Measurements from ENCODE around the gene CLSTN2. TPM values are rescaled to one million over a fixed set of nuclear protein-coding genes. Genes with fewer than 3 reads are reported as not detected.

Gene CLSTN2
- total and polyA plus RNA-seq, 2 of the 4 experiments (the other 2 are of a cell fraction), result under 0.01 to 0.07 TPM

DNA sequence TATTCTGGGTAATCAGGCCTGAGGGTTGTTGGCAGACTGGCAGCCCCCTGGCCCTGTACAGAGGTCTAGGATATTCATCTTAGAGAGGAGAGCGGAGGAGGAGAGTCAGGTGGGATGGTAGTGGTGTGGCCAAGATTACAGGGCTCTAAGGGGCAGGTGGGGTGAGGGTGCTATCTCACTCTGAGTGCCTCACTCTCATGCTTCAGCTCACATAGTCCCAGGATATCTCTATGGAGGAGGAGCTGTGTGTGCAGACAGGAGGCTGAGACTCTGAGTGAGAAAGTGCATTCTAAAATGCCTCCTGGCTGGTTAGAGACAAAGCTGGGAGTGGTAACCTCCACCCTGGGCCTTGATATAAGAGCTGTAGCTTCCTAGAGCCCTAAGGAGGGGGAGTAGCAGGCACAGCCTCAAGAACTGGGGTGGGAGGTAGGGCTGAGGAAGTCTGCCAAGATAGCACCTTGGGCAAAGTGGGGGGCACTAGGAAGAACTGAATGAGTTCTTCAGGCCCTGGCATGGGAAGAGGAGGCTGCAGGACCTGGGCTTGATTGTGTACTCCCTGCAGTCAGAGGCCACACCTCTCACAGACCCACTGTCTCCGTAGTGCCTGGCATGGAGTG is 39.9 kb downstream of the CLSTN2 start:
- Histone ChIP-seq H3K4me2 (ENCODE audit: low read depth, low read length) (no peak overlapping the region), H2BK120ac (ENCODE audit: low read depth, low read length) (no peak overlapping the region), H4K20me1 (ENCODE audit: insufficient read depth, low read length) (no peaks in the 10 kb centered on the region), H4K5ac (ENCODE audit: low read depth, low read length) (no peak overlapping the region), H3K9ac (ENCODE audit: low read depth, low read length) (no peak overlapping the region), H3K79me1 (ENCODE audit: low read depth in 1 of 2, low read length in 2 of 2) (no peaks in the 10 kb centered on the region), H3K14ac (replicated peaks; ENCODE audit: low read depth, low read length) (no peak overlapping the region), H3K27ac (ENCODE audit: insufficient read depth, low read length) (no peak overlapping the region), H3K4me1 (ENCODE audit: control insufficient read depth, insufficient read depth, low read length) (no peaks in the 10 kb centered on the region), H3K18ac (ENCODE audit: low read depth, low read length) (no peak overlapping the region), H2AK5ac (ENCODE audit: low read depth, low read length) (no peak overlapping the region), H2AFZ (replicated peaks; ENCODE audit: low read length, poor library complexity) (no peak overlapping the region), H3K4me3 (ENCODE audit: insufficient read depth, low read depth, low read length) (no peak overlapping the region), H3K36me3 (ENCODE audit: control insufficient read depth, insufficient read depth, low read length) (no peaks in the 10 kb centered on the region), H3K56ac (ENCODE audit: extremely low read depth, insufficient read depth, low read length) (no peak overlapping the region), H2BK5ac (ENCODE audit: low read depth, low read length, poor library complexity, severe bottlenecking) (no peak overlapping the region), H3K23ac (ENCODE audit: low read depth, low read length) (no peak overlapping the region), H2BK20ac (ENCODE audit: low read depth, low read length) (no peak overlapping the region), H4K8ac (ENCODE audit: low read depth in 2 of 2, low read length in 2 of 2) (no peak overlapping the region), H3K9me1 (ENCODE audit: insufficient read depth, low read length) (no peaks in the 10 kb centered on the region), H3K27me3 (ENCODE audit: control insufficient read depth, insufficient read depth, low read length) (no peaks in the 10 kb centered on the region), H2AK9ac (replicated peaks; ENCODE audit: low read depth, low read length, poor library complexity) (no peak overlapping the region), H3K9me3 (ENCODE audit: control insufficient read depth, insufficient read depth, low read length) (no peaks in the 10 kb centered on the region), H4K91ac (ENCODE audit: insufficient read depth, low read depth, low read length) (no peak overlapping the region), H2BK15ac (ENCODE audit: low read depth, low read length) (no peak overlapping the region), H3K4ac (ENCODE audit: low read depth, low read length) (no peak overlapping the region)
- ATAC-seq (ENCODE audit: low read depth) (no peak), DNase-seq (no peak)
- WGBS, 2 experiments (ENCODE audit: extremely low coverage in 2 of 2, insufficient read length in 1 of 2), result no CpG with 5 or more reads among the region's 2 CpGs
- intact Hi-C loops (cut with micrococcal nuclease), result no loop called here
- POLR2A ChIA-PET (ENCODE audit: unreplicated experiment), result no interaction called here
- CTCF ChIA-PET, result no interaction called here
- no peak for TF ChIP-seq RAD21 (IDR thresholded peaks at IDR 0.05; ENCODE audit: low read length)
- TF ChIP-seq SMC3 (IDR thresholded peaks at IDR 0.05; ENCODE audit: low read depth, low read length), result no peak
- TF ChIP-seq, protein P1, sequence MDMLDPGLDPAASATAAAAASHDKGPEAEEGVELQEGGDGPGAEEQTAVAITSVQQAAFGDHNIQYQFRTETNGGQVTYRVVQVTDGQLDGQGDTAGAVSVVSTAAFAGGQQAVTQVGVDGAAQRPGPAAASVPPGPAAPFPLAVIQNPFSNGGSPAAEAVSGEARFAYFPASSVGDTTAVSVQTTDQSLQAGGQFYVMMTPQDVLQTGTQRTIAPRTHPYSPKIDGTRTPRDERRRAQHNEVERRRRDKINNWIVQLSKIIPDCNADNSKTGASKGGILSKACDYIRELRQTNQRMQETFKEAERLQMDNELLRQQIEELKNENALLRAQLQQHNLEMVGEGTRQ (IDR thresholded peaks at IDR 0.05; ENCODE audit: low read depth, low read length), result no peak
- TF ChIP-seq BHLHE40 (IDR thresholded peaks at IDR 0.05; ENCODE audit: low read depth, low read length), result no peak
- TF ChIP-seq NFE2L2 (IDR thresholded peaks at IDR 0.05; ENCODE audit: low read depth, low read length), result no peak
- TF ChIP-seq MAFK (IDR thresholded peaks at IDR 0.05; ENCODE audit: low read depth, low read length), result no peak
- no peak for TF ChIP-seq RFX5 (IDR thresholded peaks at IDR 0.05; ENCODE audit: low read depth, low read length)
- no peak for TF ChIP-seq CEBPB (IDR thresholded peaks at IDR 0.05; ENCODE audit: low read depth, low read length)
- no peak for TF ChIP-seq MAZ (IDR thresholded peaks at IDR 0.05; ENCODE audit: borderline replicate concordance, low read depth, low read length)
- TF ChIP-seq, protein P2, sequence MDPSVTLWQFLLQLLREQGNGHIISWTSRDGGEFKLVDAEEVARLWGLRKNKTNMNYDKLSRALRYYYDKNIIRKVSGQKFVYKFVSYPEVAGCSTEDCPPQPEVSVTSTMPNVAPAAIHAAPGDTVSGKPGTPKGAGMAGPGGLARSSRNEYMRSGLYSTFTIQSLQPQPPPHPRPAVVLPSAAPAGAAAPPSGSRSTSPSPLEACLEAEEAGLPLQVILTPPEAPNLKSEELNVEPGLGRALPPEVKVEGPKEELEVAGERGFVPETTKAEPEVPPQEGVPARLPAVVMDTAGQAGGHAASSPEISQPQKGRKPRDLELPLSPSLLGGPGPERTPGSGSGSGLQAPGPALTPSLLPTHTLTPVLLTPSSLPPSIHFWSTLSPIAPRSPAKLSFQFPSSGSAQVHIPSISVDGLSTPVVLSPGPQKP (IDR thresholded peaks at IDR 0.05; ENCODE audit: borderline replicate concordance, low read depth, low read length), result no peak
- no peak for TF ChIP-seq MXI1 (IDR thresholded peaks at IDR 0.05; ENCODE audit: borderline replicate concordance, low read depth, low read length)
- no peak for TF ChIP-seq POLR2A (IDR thresholded peaks at IDR 0.05; ENCODE audit: low read depth, low read length)
- TF ChIP-seq, protein P3, sequence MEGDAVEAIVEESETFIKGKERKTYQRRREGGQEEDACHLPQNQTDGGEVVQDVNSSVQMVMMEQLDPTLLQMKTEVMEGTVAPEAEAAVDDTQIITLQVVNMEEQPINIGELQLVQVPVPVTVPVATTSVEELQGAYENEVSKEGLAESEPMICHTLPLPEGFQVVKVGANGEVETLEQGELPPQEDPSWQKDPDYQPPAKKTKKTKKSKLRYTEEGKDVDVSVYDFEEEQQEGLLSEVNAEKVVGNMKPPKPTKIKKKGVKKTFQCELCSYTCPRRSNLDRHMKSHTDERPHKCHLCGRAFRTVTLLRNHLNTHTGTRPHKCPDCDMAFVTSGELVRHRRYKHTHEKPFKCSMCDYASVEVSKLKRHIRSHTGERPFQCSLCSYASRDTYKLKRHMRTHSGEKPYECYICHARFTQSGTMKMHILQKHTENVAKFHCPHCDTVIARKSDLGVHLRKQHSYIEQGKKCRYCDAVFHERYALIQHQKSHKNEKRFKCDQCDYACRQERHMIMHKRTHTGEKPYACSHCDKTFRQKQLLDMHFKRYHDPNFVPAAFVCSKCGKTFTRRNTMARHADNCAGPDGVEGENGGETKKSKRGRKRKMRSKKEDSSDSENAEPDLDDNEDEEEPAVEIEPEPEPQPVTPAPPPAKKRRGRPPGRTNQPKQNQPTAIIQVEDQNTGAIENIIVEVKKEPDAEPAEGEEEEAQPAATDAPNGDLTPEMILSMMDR (conservative IDR thresholded peaks at IDR 0.05; ENCODE audit: low read depth, low read length), result no peak
- no peak for TF ChIP-seq CHD1 (IDR thresholded peaks at IDR 0.05; ENCODE audit: low read depth, low read length)
- TF ChIP-seq FOS (IDR thresholded peaks at IDR 0.05; ENCODE audit: low read depth, low read length), result no peak
- in situ Hi-C loops (cut with MboI; ENCODE audit: low sequenced_read_pairs), result no loop called here
- dilution Hi-C loops (cut with HindIII; ENCODE audit: low sequenced_read_pairs, unreplicated experiment), result no loop called here
- BruUV-seq (replicated peaks), result no TSS peak

All from IMR-90 (cell line).